Activated naive CD4-positive, alpha-beta T cell treated with anti-CD3 and anti-CD28 coated beads, Interleukin-2, amount 50 U/mL, for 72 hours (primary cell): ENCODE data around the gene OR2H1. TPM values are rescaled to one million over a fixed set of nuclear protein-coding genes. Genes with fewer than 3 reads are reported as not detected.

Experiments used
- ATAC-seq, 2 donors: fragments of 150-1000 bp; cut with Tn5 transposase; 2 replicates each; pipeline ENCODE4 v1.10.0; 2021; ENCODE audit warnings: mild to moderate bottlenecking in 2 of 2, moderate library complexity in 2 of 2
- DNase-seq, 2 donors: peaks; one replicate each; pipeline ENCODE4 v3.0.0; 2021 to 2022; ENCODE audit warnings: low spot score in 2 of 2
- H3K27ac Mint-ChIP-seq, 2 donors: one replicate each; pipeline ENCODE4 v1.8.0; 2022; ENCODE audit warnings: mild to moderate bottlenecking in 2 of 2, mixed read lengths in 2 of 2
- H3K36me3 Mint-ChIP-seq, 2 donors: one replicate each; pipeline ENCODE4 v1.8.0; 2022; ENCODE audit warnings: mixed read lengths in 2 of 2
- H3K9me3 Mint-ChIP-seq, 2 donors: one replicate each; pipeline ENCODE4 v1.8.0; 2022; ENCODE audit warnings: mixed read lengths in 2 of 2
- total RNA-seq, 2 donors: library from RNA; stranded (reverse); gene quantifications; one replicate each; pipeline ENCODE4 v1.2.3, GENCODE V29; 2022

The OR2H1 gene
- total RNA-seq, 2 donors from 2014 or later, result not detected

- DNase-seq, result no peak
- H3K27ac Mint-ChIP-seq, result no peak overlapping the region
- H3K9me3 Mint-ChIP-seq, result no peaks in the 10 kb centered on the region
- no peaks in the 10 kb centered on the region for H3K36me3 Mint-ChIP-seq
- no peak for ATAC-seq
Observed at GRCh38 chr6:29466241-29466640, 9.3 kb downstream of the OR2H1 start.

GRCh38 chr6:29474996-29475395 is 18.0 kb downstream of the OR2H1 start:
- H3K9me3 Mint-ChIP-seq, result no peaks in the 10 kb centered on the region
- no peaks in the 10 kb centered on the region for H3K36me3 Mint-ChIP-seq
- no peak for ATAC-seq
- DNase-seq, result no peak
- H3K27ac Mint-ChIP-seq, result no peak overlapping the region

GRCh38 chr6:29477923-29478450 is 21.0 kb downstream of the OR2H1 start:
- H3K36me3 Mint-ChIP-seq, result no peaks in the 10 kb centered on the region
- no peaks in the 10 kb centered on the region for H3K9me3 Mint-ChIP-seq
- no peak for ATAC-seq
- no peak for DNase-seq
- H3K27ac Mint-ChIP-seq, result no peak overlapping the region

- Mint-ChIP-seq H3K9me3 (no peaks in the 10 kb centered on the region), H3K27ac (no peak overlapping the region), H3K36me3 (no peaks in the 10 kb centered on the region)
- DNase-seq (no peak), ATAC-seq (no peak)
Observed at GRCh38 chr6:29478740-29479139, 21.8 kb downstream of the OR2H1 start.

- no peak for DNase-seq
- no peaks in the 10 kb centered on the region for H3K9me3 Mint-ChIP-seq
- no peak overlapping the region for H3K27ac Mint-ChIP-seq
- ATAC-seq, result no peak
- no peaks in the 10 kb centered on the region for H3K36me3 Mint-ChIP-seq
Observed at GRCh38 chr6:29479560-29479959, 22.6 kb downstream of the OR2H1 start.

- Mint-ChIP-seq H3K27ac (no peak overlapping the region), H3K36me3 (no peaks in the 10 kb centered on the region), H3K9me3 (no peaks in the 10 kb centered on the region)
- ATAC-seq, result no peak
- DNase-seq, result no peak
Observed at GRCh38 chr6:29483186-29483585, 26.2 kb downstream of the OR2H1 start.

- DNase-seq, result no peak
- H3K27ac Mint-ChIP-seq, result no peak overlapping the region
- ATAC-seq, result no peak
- H3K9me3 Mint-ChIP-seq, result no peaks in the 10 kb centered on the region
- H3K36me3 Mint-ChIP-seq, result no peaks in the 10 kb centered on the region
Observed at GRCh38 chr6:29483735-29484134, 26.8 kb downstream of the OR2H1 start.

GRCh38 chr6:29486577-29486976 is 29.6 kb downstream of the OR2H1 start:
- Mint-ChIP-seq H3K9me3 (peaks cover 0 to 3% of the 10 kb centered on the region in 2 donors), H3K36me3 (no peaks in the 10 kb centered on the region), H3K27ac (no peak overlapping the region)
- ATAC-seq (no peak), DNase-seq (no peak)

- ATAC-seq (no peak), DNase-seq (no peak)
- H3K27ac Mint-ChIP-seq, result no peak overlapping the region
- peaks cover 0 to 3% of the 10 kb centered on the region in 2 donors for H3K9me3 Mint-ChIP-seq
- H3K36me3 Mint-ChIP-seq, result no peaks in the 10 kb centered on the region
Observed at GRCh38 chr6:29487131-29487530, 30.2 kb downstream of the OR2H1 start.

GRCh38 chr6:29487660-29488059 is 30.7 kb downstream of the OR2H1 start, which contains the start of gene MAS1L:
Gene MAS1L, minus strand, starts transcription at chr6:29487956. Its CDS starts 54 bp downstream, at chr6:29487902.
- DNase-seq (no peak), ATAC-seq (peak in 1 of 2 donors; percentile 19)

GRCh38 chr6:29488874-29489273 is 31.9 kb downstream of the OR2H1 start:
- H3K27ac Mint-ChIP-seq, result no peak overlapping the region

More at GRCh38 chr6:29487660-29488059, 30.7 kb downstream of the OR2H1 start, which contains the start of gene MAS1L:
- no peak within 1 kb of the TSS for H3K27ac Mint-ChIP-seq
- H3K36me3 Mint-ChIP-seq, result no peaks in the 10 kb centered on the region
- peaks cover 0 to 3% of the 10 kb centered on the region in 2 donors for H3K9me3 Mint-ChIP-seq

GRCh38 chr6:29489286-29489685 is 32.3 kb downstream of the OR2H1 start:
- Mint-ChIP-seq H3K9me3 (peaks cover 0 to 3% of the 10 kb centered on the region in 2 donors), H3K27ac (no peak overlapping the region)
- peak in 1 of 2 donors; percentile 64 for ATAC-seq

More at GRCh38 chr6:29488874-29489273, 31.9 kb downstream of the OR2H1 start:
- DNase-seq (no peak), ATAC-seq (no peak)
- Mint-ChIP-seq H3K9me3 (peaks cover 0 to 3% of the 10 kb centered on the region in 2 donors), H3K36me3 (no peaks in the 10 kb centered on the region)

GRCh38 chr6:29490055-29490454 is 33.1 kb downstream of the OR2H1 start:
- Mint-ChIP-seq H3K36me3 (no peaks in the 10 kb centered on the region), H3K9me3 (peaks cover 0 to 3% of the 10 kb centered on the region in 2 donors), H3K27ac (no peak overlapping the region)
- no peak for ATAC-seq
- no peak for DNase-seq

More at GRCh38 chr6:29489286-29489685, 32.3 kb downstream of the OR2H1 start:
- DNase-seq, result no peak
- H3K36me3 Mint-ChIP-seq, result no peaks in the 10 kb centered on the region

GRCh38 chr6:29490552-29490951 is 33.6 kb downstream of the OR2H1 start:
- Mint-ChIP-seq H3K36me3 (no peaks in the 10 kb centered on the region), H3K9me3 (peaks cover 0 to 3% of the 10 kb centered on the region in 2 donors), H3K27ac (no peak overlapping the region)
- DNase-seq, result no peak
- no peak for ATAC-seq

GRCh38 chr6:29491574-29491973 is 34.6 kb downstream of the OR2H1 start:
- H3K9me3 Mint-ChIP-seq, result peaks cover 0 to 3% of the 10 kb centered on the region in 2 donors
- no peaks in the 10 kb centered on the region for H3K36me3 Mint-ChIP-seq
- H3K27ac Mint-ChIP-seq, result no peak overlapping the region
- ATAC-seq (no peak), DNase-seq (no peak)

- DNase-seq (no peak), ATAC-seq (no peak)
- Mint-ChIP-seq H3K9me3 (peaks cover 0 to 3% of the 10 kb centered on the region in 2 donors), H3K27ac (no peak overlapping the region), H3K36me3 (no peaks in the 10 kb centered on the region)
Observed at GRCh38 chr6:29493261-29493660, 36.3 kb downstream of the OR2H1 start.

- no peak for ATAC-seq
- no peaks in the 10 kb centered on the region for H3K36me3 Mint-ChIP-seq
- H3K9me3 Mint-ChIP-seq, result peaks cover 0 to 3% of the 10 kb centered on the region in 2 donors
- DNase-seq, result no peak
- H3K27ac Mint-ChIP-seq, result no peak overlapping the region
Observed at GRCh38 chr6:29494131-29494530, 37.2 kb downstream of the OR2H1 start.

GRCh38 chr6:29495571-29495970 is 38.6 kb downstream of the OR2H1 start:
- Mint-ChIP-seq H3K9me3 (no peaks in the 10 kb centered on the region), H3K36me3 (no peaks in the 10 kb centered on the region)
- ATAC-seq, result no peak

More at GRCh38 chr6:29495571-29495970, 38.6 kb downstream of the OR2H1 start:
- no peak overlapping the region for H3K27ac Mint-ChIP-seq
- no peak for DNase-seq
